ENCODE measurements around the gene LYST. TPM values are rescaled to one million over a fixed set of nuclear protein-coding genes. Genes with fewer than 3 reads are reported as not detected.

Gene LYST
- total RNA-seq, 1 experiment from 2014 or later: 1.7 TPM

DNA sequence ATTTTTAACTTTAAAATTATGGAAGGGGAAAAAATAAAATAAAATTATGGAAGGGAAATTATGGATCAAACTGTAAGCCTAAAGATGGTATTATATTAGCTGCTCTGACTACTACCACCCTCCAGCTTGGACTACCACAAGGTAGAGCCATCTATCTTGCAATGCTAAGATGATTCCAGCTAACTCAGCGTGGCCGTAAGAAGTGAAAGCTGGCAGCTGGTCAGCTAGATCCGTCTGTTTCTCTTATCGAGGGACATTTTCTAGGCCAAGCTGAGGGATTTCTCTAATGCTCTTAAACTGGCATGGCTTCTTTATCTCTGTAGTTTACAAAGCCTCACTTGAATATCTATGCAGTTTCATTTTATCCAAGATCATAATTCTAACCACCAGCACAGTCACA, 31.5 kb downstream of the LYST start:
- Histone ChIP-seq H3K4me3 (ENCODE audit: low read depth, low read length, poor library complexity, severe bottlenecking) (no peak overlapping the region), H3K27ac (ENCODE audit: low read depth, low read length, poor library complexity, severe bottlenecking) (no peak overlapping the region), H3K9me3 (ENCODE audit: low read depth, low read length, poor library complexity, severe bottlenecking) (no peaks in the 10 kb centered on the region), H3K36me3 (ENCODE audit: insufficient read depth, low read length, poor library complexity, severe bottlenecking) (no peaks in the 10 kb centered on the region), H3K4me1 (ENCODE audit: insufficient read depth, low read length, poor library complexity, severe bottlenecking) (no peaks in the 10 kb centered on the region), H3K27me3 (replicated peaks; ENCODE audit: insufficient read depth, low read depth, low read length, poor library complexity) (no peaks in the 10 kb centered on the region)
- DNase-seq (ENCODE audit: low spot score): no peak
- CTCF ChIA-PET: no interaction called here
- intact Hi-C loops (cut with micrococcal nuclease; ENCODE audit: unreplicated experiment): no loop called here
- BruUV-seq (replicated peaks): no TSS peak
- POLR2A ChIA-PET (ENCODE audit: low non-redundant PET): no interaction called here
- TF ChIP-seq EZH2 (IDR thresholded peaks at IDR 0.05; ENCODE audit: borderline replicate concordance, low read depth, low read length, poor library complexity, severe bottlenecking) (no peak), CTCF (conservative IDR thresholded peaks at IDR 0.05; ENCODE audit: low read depth, low read length) (no peak)

GRCh38 chr1:235834620-235835019, 32.1 kb downstream of the LYST start:
- no peaks in the 10 kb centered on the region for H3K9me3 ChIP-seq (ENCODE audit: low read depth, low read length, poor library complexity, severe bottlenecking)
- intact Hi-C loops (cut with micrococcal nuclease; ENCODE audit: unreplicated experiment): no loop called here
- CTCF ChIA-PET: no interaction called here
- TF ChIP-seq CTCF (conservative IDR thresholded peaks at IDR 0.05; ENCODE audit: low read depth, low read length): no peak
- TF ChIP-seq EZH2 (IDR thresholded peaks at IDR 0.05; ENCODE audit: borderline replicate concordance, low read depth, low read length, poor library complexity, severe bottlenecking): no peak
- no peak for DNase-seq (ENCODE audit: low spot score)
- H3K4me3 ChIP-seq (ENCODE audit: low read depth, low read length, poor library complexity, severe bottlenecking): no peak overlapping the region
- no peaks in the 10 kb centered on the region for H3K4me1 ChIP-seq (ENCODE audit: insufficient read depth, low read length, poor library complexity, severe bottlenecking)
- no TSS peak for BruUV-seq (replicated peaks)
- H3K27ac ChIP-seq (ENCODE audit: low read depth, low read length, poor library complexity, severe bottlenecking): no peak overlapping the region
- no peaks in the 10 kb centered on the region for H3K36me3 ChIP-seq (ENCODE audit: insufficient read depth, low read length, poor library complexity, severe bottlenecking)
- H3K27me3 ChIP-seq (replicated peaks; ENCODE audit: insufficient read depth, low read depth, low read length, poor library complexity): no peaks in the 10 kb centered on the region
- POLR2A ChIA-PET (ENCODE audit: low non-redundant PET): no interaction called here

- H3K9me3 ChIP-seq (ENCODE audit: low read depth, low read length, poor library complexity, severe bottlenecking): no peaks in the 10 kb centered on the region
- DNase-seq (ENCODE audit: low spot score): no peak
- H3K36me3 ChIP-seq (ENCODE audit: insufficient read depth, low read length, poor library complexity, severe bottlenecking): no peaks in the 10 kb centered on the region
- ChIA-PET CTCF (no interaction called here), POLR2A (ENCODE audit: low non-redundant PET) (no interaction called here)
- TF ChIP-seq CTCF (conservative IDR thresholded peaks at IDR 0.05; ENCODE audit: low read depth, low read length) (no peak), EZH2 (IDR thresholded peaks at IDR 0.05; ENCODE audit: borderline replicate concordance, low read depth, low read length, poor library complexity, severe bottlenecking) (no peak)
- intact Hi-C loops (cut with micrococcal nuclease; ENCODE audit: unreplicated experiment): no loop called here
- H3K4me3 ChIP-seq (ENCODE audit: low read depth, low read length, poor library complexity, severe bottlenecking): no peak overlapping the region
- no peak overlapping the region for H3K27ac ChIP-seq (ENCODE audit: low read depth, low read length, poor library complexity, severe bottlenecking)
- no peaks in the 10 kb centered on the region for H3K4me1 ChIP-seq (ENCODE audit: insufficient read depth, low read length, poor library complexity, severe bottlenecking)
- H3K27me3 ChIP-seq (replicated peaks; ENCODE audit: insufficient read depth, low read depth, low read length, poor library complexity): no peaks in the 10 kb centered on the region
- BruUV-seq (replicated peaks): no TSS peak
Measured at GRCh38 chr1:235832011-235832410, 34.7 kb downstream of the LYST start.
